GM12878 (cell line): Measurements from ENCODE around the gene KDM2A.

Experiments used
- POLR2A ChIP-seq: IDR thresholded peaks from 2 replicates; pipeline ENCODE4 v1.6.1; 2011; ENCODE audit warnings: low read depth, mild to moderate bottlenecking, low read length
- RAD21 ChIP-seq: IDR thresholded peaks from 2 replicates; pipeline ENCODE4 v1.6.1; 2011; ENCODE audit warnings: mild to moderate bottlenecking, low read depth, low read length, moderate library complexity; ENCODE audit not compliant: insufficient read depth
- SP1 ChIP-seq: IDR thresholded peaks from one replicate; pipeline ENCODE4 v1.6.1; 2011; ENCODE audit warnings: low read depth, low read length
- TAF1 ChIP-seq: IDR thresholded peaks from 2 replicates; pipeline ENCODE4 v1.6.1; 2011; ENCODE audit warnings: mild to moderate bottlenecking, low read depth, low read length, borderline replicate concordance
- TF ChIP-seq, protein P1 (sequence below), 3 experiments: IDR thresholded peaks in 2 of 3; conservative IDR thresholded peaks in 1 of 3; 2 replicates each; pipeline ENCODE4 v1.5.1; 2011; ENCODE audit warnings: low read depth in 3 of 3, low read length in 3 of 3, mild to moderate bottlenecking in 3 of 3, control low read depth in 2 of 3, moderate library complexity in 2 of 3, inconsistent platforms in 1 of 3, mixed read lengths in 1 of 3; ENCODE audit not compliant: control insufficient read depth in 2 of 3, insufficient read depth in 1 of 3; ENCODE audit errors: extremely low read depth in 1 of 3

DNA sequence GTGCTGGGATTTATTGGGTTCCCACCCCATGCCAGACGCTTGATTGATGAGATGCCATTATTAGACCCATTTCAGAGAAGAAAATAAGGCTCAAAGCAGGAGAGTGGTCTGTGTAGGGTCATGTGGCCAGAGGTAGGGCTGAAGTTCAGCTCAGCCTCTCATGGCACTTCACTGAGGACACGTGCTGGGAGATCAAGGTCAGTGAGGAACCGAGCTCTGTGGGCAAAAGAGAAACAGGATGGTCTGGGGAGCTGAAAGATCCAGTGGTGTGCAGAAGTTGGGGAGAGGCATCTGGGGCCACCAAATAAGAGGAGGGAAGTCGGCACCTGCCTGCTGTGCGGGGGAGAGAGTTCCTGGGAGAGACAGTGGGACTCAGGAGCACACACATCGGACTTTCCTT is 42.9 kb upstream of the KDM2A start:
- TF ChIP-seq, protein P1, sequence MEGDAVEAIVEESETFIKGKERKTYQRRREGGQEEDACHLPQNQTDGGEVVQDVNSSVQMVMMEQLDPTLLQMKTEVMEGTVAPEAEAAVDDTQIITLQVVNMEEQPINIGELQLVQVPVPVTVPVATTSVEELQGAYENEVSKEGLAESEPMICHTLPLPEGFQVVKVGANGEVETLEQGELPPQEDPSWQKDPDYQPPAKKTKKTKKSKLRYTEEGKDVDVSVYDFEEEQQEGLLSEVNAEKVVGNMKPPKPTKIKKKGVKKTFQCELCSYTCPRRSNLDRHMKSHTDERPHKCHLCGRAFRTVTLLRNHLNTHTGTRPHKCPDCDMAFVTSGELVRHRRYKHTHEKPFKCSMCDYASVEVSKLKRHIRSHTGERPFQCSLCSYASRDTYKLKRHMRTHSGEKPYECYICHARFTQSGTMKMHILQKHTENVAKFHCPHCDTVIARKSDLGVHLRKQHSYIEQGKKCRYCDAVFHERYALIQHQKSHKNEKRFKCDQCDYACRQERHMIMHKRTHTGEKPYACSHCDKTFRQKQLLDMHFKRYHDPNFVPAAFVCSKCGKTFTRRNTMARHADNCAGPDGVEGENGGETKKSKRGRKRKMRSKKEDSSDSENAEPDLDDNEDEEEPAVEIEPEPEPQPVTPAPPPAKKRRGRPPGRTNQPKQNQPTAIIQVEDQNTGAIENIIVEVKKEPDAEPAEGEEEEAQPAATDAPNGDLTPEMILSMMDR (IDR thresholded peaks at IDR 0.05 in 2 of 3, conservative IDR thresholded peaks at IDR 0.05 in 1 of 3; ENCODE audit: control insufficient read depth in 2 of 3, extremely low read depth in 1 of 3, insufficient read depth in 1 of 3, low read depth in 3 of 3, low read length in 3 of 3), result no peak
- TF ChIP-seq TAF1, result no peak
- TF ChIP-seq RAD21, result no peak
- no peak for TF ChIP-seq POLR2A
- no peak for TF ChIP-seq SP1
